Endothelial cell of umbilical vein (primary cell): ENCODE results near the gene MMRN2. TPM values are rescaled to one million over a fixed set of nuclear protein-coding genes. Genes with fewer than 3 reads are reported as not detected.

Experiments
- BruUV-seq: library from RNA; stranded (reverse); fragments of 400-500 nt; replicated peaks from 2 replicates; lab custom pipeline; 2021; lab: Mats Ljungman, UMichigan
- CTCF ChIA-PET: fragments of 300-600, 350-600 bp; sonication (Branson Sonifier 250); formaldehyde crosslinking; loops from one replicate; lab custom pipeline; 2021; ENCODE audit warnings: antibody characterized with exemption, inconsistent platforms; lab: Charles Lee
- POLR2A ChIA-PET: fragments of 300-600, 350-600 bp; sonication (Branson Sonifier 250); formaldehyde crosslinking; loops from one replicate; lab custom pipeline; 2021; ENCODE audit warnings: antibody characterized with exemption, inconsistent platforms; lab: Charles Lee
- DNase-seq: peaks from one replicate; pipeline ENCODE4 v3.0.0-alpha.2; 2011; ENCODE audit warnings: low read depth, low spot score
- FAIRE-seq: peaks from 2 replicates; lab custom pipeline; 2011; peaks lifted over from hg19 to GRCh38; lab: Jason Lieb, UNC
- H2AFZ ChIP-seq: 2 replicates; pipeline ENCODE4 v1.6.0; 2012; ENCODE audit warnings: low read depth, low read length, control low read depth, inconsistent platforms
- H3K27ac ChIP-seq: 2 replicates; pipeline ENCODE4 v1.5.1; 2011; ENCODE audit warnings: low read depth, mild to moderate bottlenecking, control low read depth, low read length, moderate library complexity; ENCODE audit not compliant: insufficient read depth
- H3K27me3 ChIP-seq, 2 experiments: 2 replicates each; pipeline versions ENCODE4 v1.6.0 to v1.6.1; 2011; ENCODE audit warnings: low read length in 2 of 2, mixed read lengths in 1 of 2; ENCODE audit not compliant: control insufficient read depth in 2 of 2, insufficient read depth in 2 of 2
- H3K36me3 ChIP-seq, 2 experiments: 2 replicates in 1 of 2; 3 replicates in 1 of 2; pipeline ENCODE4 v1.5.1; 2011; ENCODE audit warnings: low read length in 2 of 2, mild to moderate bottlenecking in 1 of 2, moderate library complexity in 1 of 2; ENCODE audit not compliant: control insufficient read depth in 2 of 2, insufficient read depth in 2 of 2; ENCODE audit errors: extremely low read depth in 1 of 2
- H3K4me1 ChIP-seq: 3 replicates; pipeline ENCODE4 v1.5.1; 2011; ENCODE audit warnings: mild to moderate bottlenecking, low read length; ENCODE audit not compliant: control insufficient read depth, insufficient read depth; ENCODE audit errors: extremely low read depth
- H3K4me2 ChIP-seq: 2 replicates; pipeline ENCODE4 v1.6.1; 2011; ENCODE audit warnings: low read length, control low read depth, mixed read lengths; ENCODE audit not compliant: insufficient read depth
- H3K4me3 ChIP-seq, 3 experiments: fragments of 200-600 bp in 1 of 3; sonication (generic), shearing (Covaris generic) in 1 of 3; replicated peaks in 1 of 3; 2 replicates each; pipeline ENCODE4 v1.5.1; 2011 to 2016; ENCODE audit warnings: control low read depth in 3 of 3, low read length in 3 of 3, mild to moderate bottlenecking in 2 of 3, inconsistent platforms in 1 of 3, low read depth in 1 of 3, moderate library complexity in 1 of 3; ENCODE audit not compliant: insufficient read depth in 1 of 3
- H3K79me2 ChIP-seq: 2 replicates; pipeline ENCODE4 v1.6.0; 2012; ENCODE audit warnings: low read length, inconsistent platforms; ENCODE audit not compliant: control insufficient read depth, insufficient read depth
- H3K9ac ChIP-seq: replicated peaks from 2 replicates; pipeline ENCODE3; 2011; ENCODE audit warnings: low read length, control low read depth; ENCODE audit not compliant: insufficient read depth; ENCODE audit errors: extremely low read depth
- H3K9me1 ChIP-seq: replicated peaks from 3 replicates; pipeline ENCODE4 v1.6.0; 2011; ENCODE audit warnings: mild to moderate bottlenecking, low read length; ENCODE audit not compliant: control insufficient read depth, insufficient read depth; ENCODE audit errors: extremely low read depth
- H3K9me3 ChIP-seq: replicated peaks from 2 replicates; pipeline ENCODE4 v1.5.1; 2012; ENCODE audit warnings: low read length, inconsistent platforms; ENCODE audit not compliant: control insufficient read depth, insufficient read depth
- H4K20me1 ChIP-seq: replicated peaks from 2 replicates; pipeline ENCODE3; 2011; ENCODE audit warnings: mild to moderate bottlenecking, low read length; ENCODE audit not compliant: control insufficient read depth, insufficient read depth; ENCODE audit errors: extremely low read depth
- EZH2 ChIP-seq: IDR thresholded peaks from 2 replicates; pipeline ENCODE4 v1.6.1; 2012; ENCODE audit warnings: borderline replicate concordance, low read depth, mild to moderate bottlenecking, moderate library complexity, low read length, inconsistent platforms; ENCODE audit not compliant: severe bottlenecking
- FOS ChIP-seq: IDR thresholded peaks from 2 replicates; pipeline ENCODE4 v1.6.1; 2011; ENCODE audit warnings: mild to moderate bottlenecking, low read length, moderate library complexity, borderline replicate concordance; ENCODE audit not compliant: insufficient read depth
- GATA2 ChIP-seq: IDR thresholded peaks from 2 replicates; pipeline ENCODE4 v1.7.0; 2011; ENCODE audit warnings: low read depth, mild to moderate bottlenecking, moderate library complexity, mixed read lengths, low read length; ENCODE audit not compliant: insufficient read length, insufficient read depth
- JUN ChIP-seq: IDR thresholded peaks from 2 replicates; pipeline ENCODE4 v1.6.1; 2011; ENCODE audit warnings: borderline replicate concordance, low read depth; ENCODE audit not compliant: insufficient read length, insufficient read depth
- MAX ChIP-seq: IDR thresholded peaks from 2 replicates; pipeline ENCODE4 v1.6.1; 2011; ENCODE audit not compliant: insufficient read depth, insufficient read length
- MYC ChIP-seq: IDR thresholded peaks from one replicate; pipeline ENCODE4 v1.6.1; 2011; ENCODE audit warnings: mild to moderate bottlenecking, low read depth, low read length
- POLR2A ChIP-seq: IDR thresholded peaks from 2 replicates; pipeline ENCODE4 v1.6.1; 2012; ENCODE audit warnings: low read depth, mild to moderate bottlenecking, control low read depth, low read length
- POLR2AphosphoS5 ChIP-seq: IDR thresholded peaks from 2 replicates; pipeline ENCODE4 v1.6.1; 2012; ENCODE audit warnings: low read depth, mild to moderate bottlenecking, control low read depth, low read length, moderate library complexity; ENCODE audit not compliant: insufficient read depth
- dilution Hi-C: fragments of 300-500 bp; cut with MboI; formaldehyde crosslinking; loops from one replicate; pipeline ENCODE4 v1.15.0; 2019; ENCODE audit warnings: low sequenced_read_pairs; ENCODE audit not compliant: extremely low pct_ligation_motif_present
- intact Hi-C: fragments of 100-400 bp; cut with micrococcal nuclease; formaldehyde crosslinking; loops from one replicate; pipeline ENCODE4 v1.10.0; 2022
- polyA plus RNA-seq, 4 experiments: library from polyadenylated mRNA; depleted of rRNA in 3 of 4; stranded (reverse) in 3 of 4; unstranded in 1 of 4; fragments of >200 nt; gene quantifications; 2 replicates each; pipeline versions ENCODE4 v1.2.1 to v1.2.3, GENCODE V29; 2011 to 2012; ENCODE audit warnings: missing spikeins in 1 of 4
- total RNA-seq: library from RNA; stranded (reverse); gene quantifications from 2 replicates; pipeline ENCODE4 v1.2.3, GENCODE V29; 2021
- TF ChIP-seq, protein P1 (sequence below), 2 donors: IDR thresholded peaks; 1 replicate in 1 of 2; 2 replicates in 1 of 2; pipeline ENCODE4 v1.5.1; 2011; ENCODE audit warnings: low read length in 2 of 2, mild to moderate bottlenecking in 2 of 2, moderate library complexity in 2 of 2, control low read depth in 1 of 2, inconsistent platforms in 1 of 2, low read depth in 1 of 2; ENCODE audit not compliant: insufficient read depth in 1 of 2; ENCODE audit errors: extremely low read depth in 1 of 2

The MMRN2 gene
- total and polyA plus RNA-seq, 2 donors (not counting 3 experiments of a cell fraction or from before 2014, with no cell fraction given): 154 to 169 TPM

DNA sequence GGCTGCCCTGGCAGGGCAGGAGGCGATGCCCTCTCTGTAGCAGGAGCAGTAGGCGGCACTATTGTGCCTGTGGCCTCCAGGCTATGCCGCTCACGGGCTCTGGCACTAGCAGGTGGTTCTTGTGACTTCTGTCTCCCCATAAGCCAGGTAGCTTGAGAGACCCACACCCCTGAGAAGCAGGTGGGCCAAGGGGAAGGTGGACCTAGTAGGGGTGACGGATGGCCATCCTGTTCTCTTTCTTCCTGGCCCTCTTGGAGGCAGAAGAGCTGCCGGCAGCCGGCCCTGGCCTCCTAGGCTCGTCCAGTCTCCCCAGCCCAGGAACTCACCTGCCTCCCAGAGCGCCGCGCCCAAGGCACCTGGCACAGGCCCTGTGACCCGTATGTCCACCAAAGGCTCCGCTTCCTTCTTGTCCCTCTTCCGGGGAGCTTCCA is 15.4 kb downstream of the MMRN2 start:
- no TSS peak for BruUV-seq
- H3K9me1 ChIP-seq: no peaks in the 10 kb centered on the region
- FAIRE-seq: no peak
- no peak for DNase-seq
- TF ChIP-seq, protein P1, sequence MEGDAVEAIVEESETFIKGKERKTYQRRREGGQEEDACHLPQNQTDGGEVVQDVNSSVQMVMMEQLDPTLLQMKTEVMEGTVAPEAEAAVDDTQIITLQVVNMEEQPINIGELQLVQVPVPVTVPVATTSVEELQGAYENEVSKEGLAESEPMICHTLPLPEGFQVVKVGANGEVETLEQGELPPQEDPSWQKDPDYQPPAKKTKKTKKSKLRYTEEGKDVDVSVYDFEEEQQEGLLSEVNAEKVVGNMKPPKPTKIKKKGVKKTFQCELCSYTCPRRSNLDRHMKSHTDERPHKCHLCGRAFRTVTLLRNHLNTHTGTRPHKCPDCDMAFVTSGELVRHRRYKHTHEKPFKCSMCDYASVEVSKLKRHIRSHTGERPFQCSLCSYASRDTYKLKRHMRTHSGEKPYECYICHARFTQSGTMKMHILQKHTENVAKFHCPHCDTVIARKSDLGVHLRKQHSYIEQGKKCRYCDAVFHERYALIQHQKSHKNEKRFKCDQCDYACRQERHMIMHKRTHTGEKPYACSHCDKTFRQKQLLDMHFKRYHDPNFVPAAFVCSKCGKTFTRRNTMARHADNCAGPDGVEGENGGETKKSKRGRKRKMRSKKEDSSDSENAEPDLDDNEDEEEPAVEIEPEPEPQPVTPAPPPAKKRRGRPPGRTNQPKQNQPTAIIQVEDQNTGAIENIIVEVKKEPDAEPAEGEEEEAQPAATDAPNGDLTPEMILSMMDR (IDR thresholded peaks at IDR 0.05; ENCODE audit: extremely low read depth in 1 of 2, insufficient read depth in 1 of 2, low read depth in 1 of 2, low read length in 2 of 2): no peak
- TF ChIP-seq EZH2 (no peak), JUN (no peak), MYC (no peak), MAX (no peak), GATA2 (no peak), FOS (no peak), POLR2A (no peak), POLR2AphosphoS5 (no peak)
- no peaks in the 10 kb centered on the region for H4K20me1 ChIP-seq
- no peak overlapping the region for H2AFZ ChIP-seq
- no peak overlapping the region for H3K4me3 ChIP-seq
- no peak overlapping the region for H3K4me2 ChIP-seq
- H3K27ac ChIP-seq: no peak overlapping the region
- H3K36me3 ChIP-seq: peaks cover 33 to 68% of the 10 kb centered on the region in 2 experiments
- H3K79me2 ChIP-seq: peaks cover 35% of the 10 kb centered on the region
- ChIA-PET POLR2A (no interaction called here), CTCF (interaction anchor here (11.6 to 12.5 kb wide), 2 partner anchors 15 to 24 kb away, joined by 189 to 325 read pairs; partner anchors contain the start of genes ADIRF, MMRN2 and SNCG)
- no peaks in the 10 kb centered on the region for H3K27me3 ChIP-seq
- H3K4me1 ChIP-seq: no peaks in the 10 kb centered on the region
- dilution Hi-C loops: no loop called here
- intact Hi-C loops: no loop called here
- H3K9ac ChIP-seq: no peak overlapping the region
- no peaks in the 10 kb centered on the region for H3K9me3 ChIP-seq
